K562 (cell line): Measurements from ENCODE around the gene TEX9. TPM values are rescaled to one million over a fixed set of nuclear protein-coding genes. Genes with fewer than 3 reads are reported as not detected.
A peak's percentile ranks its signal among the peaks of the same experiment; 100 is the strongest.

ENCODE experiments used
- ATAC-seq: fragments of 200-7000 bp; cut with Tn5 transposase; 3 replicates; pipeline ENCODE4 v1.9.1; 2020; ENCODE audit warnings: moderate library complexity
- BruUV-seq: library from RNA; stranded (reverse); fragments of 400-500 nt; replicated peaks from 2 replicates; lab custom pipeline; 2021; lab: Mats Ljungman, UMichigan
- CTCF ChIA-PET: fragments of 300-600 bp; formaldehyde crosslinking; extraction: SDS; loops from one replicate; lab custom pipeline; 2021; ENCODE audit warnings: low intra/inter-chr PET ratio; lab: Yijun Ruan, JAX
- POLR2A ChIA-PET: fragments of 300-600, 350-650 bp; sonication (Branson Sonifier 250); formaldehyde crosslinking; extraction: SDS; loops from one replicate; lab custom pipeline; 2021; ENCODE audit warnings: antibody characterized with exemption, inconsistent platforms; lab: Yijun Ruan, JAX
- DNase-seq, 4 experiments: peaks; one replicate each; pipeline versions ENCODE4 v3.0.0 to v3.0.0-alpha.2; 2011 to 2018; ENCODE audit warnings: low spot score in 3 of 4, mixed read lengths in 3 of 4; ENCODE audit errors: extremely low read depth in 1 of 4
- FAIRE-seq: peaks from 2 replicates; lab custom pipeline; 2011; peaks lifted over from hg19 to GRCh38; lab: Jason Lieb, UNC
- H2AFZ ChIP-seq: 2 replicates; pipeline ENCODE4 v1.6.0; 2011; ENCODE audit warnings: low read depth, low read length, control low read depth, inconsistent platforms
- H3K27ac ChIP-seq: fragments of 200-600 bp; 3 replicates; pipeline ENCODE4 v1.8.0; 2011; ENCODE audit warnings: low read depth, mild to moderate bottlenecking, control low read depth, inconsistent platforms, low read length, moderate library complexity, mixed read lengths; ENCODE audit errors: extremely low read depth
- H3K27me3 ChIP-seq, 2 experiments: fragments of 300-600 bp in 1 of 2; 2 replicates in 1 of 2; 3 replicates in 1 of 2; pipeline versions ENCODE4 v1.6.0 to v1.8.0; 2011; ENCODE audit warnings: inconsistent platforms in 2 of 2, low read length in 2 of 2, mild to moderate bottlenecking in 1 of 2, mixed read lengths in 1 of 2, moderate library complexity in 1 of 2; ENCODE audit not compliant: control insufficient read depth in 2 of 2, insufficient read depth in 2 of 2
- H3K36me3 ChIP-seq: fragments of 300-600 bp; 3 replicates; pipeline ENCODE4 v1.8.0; 2011; ENCODE audit warnings: mild to moderate bottlenecking, low read length, inconsistent platforms; ENCODE audit not compliant: control insufficient read depth, insufficient read depth
- H3K4me1 ChIP-seq, 2 experiments: fragments of 200-600 bp in 1 of 2; replicated peaks in 1 of 2; 2 replicates in 1 of 2; 3 replicates in 1 of 2; pipeline versions ENCODE4 v1.5.1 to v1.8.0; 2011; ENCODE audit warnings: inconsistent platforms in 2 of 2, low read length in 2 of 2, mild to moderate bottlenecking in 1 of 2, mixed read lengths in 1 of 2, moderate library complexity in 1 of 2; ENCODE audit not compliant: control insufficient read depth in 2 of 2, insufficient read depth in 2 of 2
- H3K4me2 ChIP-seq: 2 replicates; pipeline ENCODE4 v1.6.1; 2011; ENCODE audit warnings: low read length, control low read depth, inconsistent platforms, mixed read lengths; ENCODE audit not compliant: insufficient read depth
- H3K4me3 ChIP-seq: fragments of 200-600 bp; sonication (generic), shearing (Covaris generic); 2 replicates; pipeline ENCODE4 v1.5.1; 2016; ENCODE audit warnings: control low read depth, inconsistent platforms
- H3K79me2 ChIP-seq: fragments of 200-600 bp; 3 replicates; pipeline ENCODE4 v1.8.0; 2011; ENCODE audit warnings: low read length, inconsistent platforms; ENCODE audit not compliant: control insufficient read depth, insufficient read depth
- H3K9ac ChIP-seq, 2 experiments: 2 replicates each; pipeline versions ENCODE4 v1.6.0 to v1.6.1; 2011; ENCODE audit warnings: low read depth in 2 of 2, low read length in 2 of 2, control low read depth in 1 of 2, inconsistent platforms in 1 of 2, mild to moderate bottlenecking in 1 of 2, mixed read lengths in 1 of 2; ENCODE audit not compliant: insufficient read depth in 1 of 2
- H3K9me1 ChIP-seq: one replicate; pipeline ENCODE4 v1.6.0; 2011; ENCODE audit warnings: inconsistent platforms, mild to moderate bottlenecking, low read length, moderate library complexity; ENCODE audit not compliant: control insufficient read depth, insufficient read depth
- H3K9me3 ChIP-seq: replicated peaks from 2 replicates; pipeline ENCODE4 v1.5.1; 2011; ENCODE audit warnings: low read depth, low read length, inconsistent platforms; ENCODE audit not compliant: control insufficient read depth, insufficient read depth
- H4K20me1 ChIP-seq: replicated peaks from 2 replicates; pipeline ENCODE4 v1.6.1; 2011; ENCODE audit warnings: low read length, inconsistent platforms, mixed read lengths; ENCODE audit not compliant: control insufficient read depth, insufficient read depth
- JUND ChIP-seq, 2 experiments: IDR thresholded peaks; 2 replicates in 1 of 2; 3 replicates in 1 of 2; pipeline ENCODE4 v1.6.1; 2011; ENCODE audit warnings: borderline replicate concordance in 2 of 2, low read depth in 2 of 2, low read length in 2 of 2, improper control_type of control experiment in 1 of 2, missing biosample characterization in 1 of 2, missing genetic modification characterization in 1 of 2, missing genetic modification reagents in 1 of 2
- KHSRP ChIP-seq: fragments of 450-650 bp; IDR thresholded peaks from 2 replicates; pipeline ENCODE4 v1.6.1; 2017
- MAFG ChIP-seq: fragments of 450-650 bp; conservative IDR thresholded peaks from 2 replicates; pipeline ENCODE4 v1.6.1; 2016; ENCODE audit warnings: missing genetic modification characterization, missing compliant biosample characterization
- MEIS2 ChIP-seq: fragments of 450-650 bp; IDR thresholded peaks from 2 replicates; pipeline ENCODE4 v1.6.1; 2014; ENCODE audit warnings: mild to moderate bottlenecking; ENCODE audit not compliant: partially characterized antibody
- PTBP1 ChIP-seq: fragments of 200-400 bp; formaldehyde crosslinking; IDR thresholded peaks from 2 replicates; pipeline ENCODE4 v1.6.1; 2017; ENCODE audit warnings: low read depth, low read length
- SPI1 ChIP-seq: IDR thresholded peaks from 2 replicates; pipeline ENCODE4 v1.6.1; 2011; ENCODE audit warnings: low read depth, low read length, control low read depth, borderline replicate concordance
- SREBF1 ChIP-seq: fragments of 150-350 bp; IDR thresholded peaks from 2 replicates; pipeline ENCODE4 v1.6.1; 2014; ENCODE audit warnings: antibody characterized with exemption, low read depth, low read length, borderline replicate concordance
- in situ Hi-C: fragments of 300-500 bp; cut with MboI; formaldehyde crosslinking; loops from 4 replicates; pipeline ENCODE4 v1.15.0; 2018; ENCODE audit warnings: inconsistent platforms, mixed read lengths
- intact Hi-C: fragments of 100-400 bp; cut with micrococcal nuclease; formaldehyde crosslinking; loops from 2 replicates; pipeline ENCODE4 v1.14.2; 2022
- polyA plus RNA-seq, 8 experiments: library from polyadenylated mRNA; depleted of rRNA in 4 of 8; stranded (reverse) in 5 of 8; unstranded in 3 of 8; fragments of >200 nt; fragmentation: Nextera tagmentation in 2 of 8; fragmentation: Illumina TruSeq in 1 of 8; extraction: Ambion mirVana in 2 of 8; extraction: Trizol in 1 of 8; gene quantifications; 2 replicates each; pipeline versions ENCODE4 v1.2.1 to v1.2.3, GENCODE V29; 2011 to 2014; ENCODE audit warnings: inconsistent platforms in 1 of 8, missing spikeins in 1 of 8
- total RNA-seq, 7 experiments: library from RNA; depleted of rRNA in 6 of 7; stranded (reverse); fragments of >200 nt in 6 of 7; fragmentation: Illumina TruSeq in 2 of 7; extraction: Trizol in 2 of 7; gene quantifications; 2 replicates each; pipeline versions ENCODE4 v1.2.1 to v1.2.3, GENCODE V29; 2011 to 2021; ENCODE audit warnings: low replicate concordance in 1 of 7
- TF ChIP-seq, protein P1 (sequence below), 2 experiments: fragments of 200-800 bp in 1 of 2; sonication (Bioruptor generic) in 1 of 2; sonication (generic) in 1 of 2; formaldehyde crosslinking in 1 of 2; IDR thresholded peaks in 1 of 2; conservative IDR thresholded peaks in 1 of 2; 2 replicates each; pipeline versions ENCODE4 v1.5.0 to v1.6.1; 2016 to 2020; ENCODE audit warnings: missing compliant biosample characterization in 1 of 2, missing genetic modification characterization in 1 of 2, missing genetic modification reagents in 1 of 2

The TEX9 gene
- total and polyA plus RNA-seq, 9 of the 15 experiments (the other 6 are each of a cell fraction or from before 2014, with no cell fraction given) = 0.93 to 3.6 (median 2.4) TPM

DNA sequence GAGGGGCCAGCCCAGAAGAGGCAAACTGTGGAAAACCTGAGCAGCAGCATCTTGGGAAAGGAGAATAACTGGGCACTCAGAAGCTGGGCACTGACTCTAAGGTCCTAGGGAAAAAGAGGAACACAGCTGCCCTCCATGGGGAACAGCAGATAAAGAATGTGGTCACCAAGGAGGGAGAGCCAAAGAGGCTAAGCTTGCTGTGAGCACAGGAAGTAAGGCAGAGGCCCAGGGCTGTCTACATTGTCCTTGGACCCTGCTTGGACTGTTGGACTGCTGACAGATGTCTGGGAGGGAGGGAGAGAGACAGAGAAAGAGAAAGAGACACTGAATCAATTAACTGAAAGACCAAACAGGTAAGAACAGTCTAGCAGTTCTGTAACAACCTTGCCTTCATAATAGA lies 104.3 kb downstream of the TEX9 start:
- no peak overlapping the region for H3K4me2 ChIP-seq
- ATAC-seq (no peak), DNase-seq (peak in 1 of 4 experiments; percentile 22)
- BruUV-seq = no TSS peak
- H3K27ac ChIP-seq = 0 out of 3 replicates have a peak overlapping the region, but pooled peaks have one; percentile 23
- peak overlapping the region; percentile 71 for H2AFZ ChIP-seq
- no peaks in the 10 kb centered on the region for H4K20me1 ChIP-seq
- H3K79me2 ChIP-seq = no peaks in the 10 kb centered on the region
- no peaks in the 10 kb centered on the region for H3K27me3 ChIP-seq
- no peaks in the 10 kb centered on the region for H3K36me3 ChIP-seq
- in situ Hi-C loops = no loop called here
- TF ChIP-seq KHSRP = no peak
- TF ChIP-seq SPI1 = peak; percentile 82
- no peak for TF ChIP-seq SREBF1
- no peak for TF ChIP-seq MAFG (tag)
- no peak for TF ChIP-seq JUND (IDR thresholded peaks at IDR 0.05; ENCODE audit: borderline replicate concordance, low read depth, low read length)
- TF ChIP-seq JUND (tag; IDR thresholded peaks at IDR 0.05; ENCODE audit: borderline replicate concordance, low read depth, low read length) = peak; percentile 36; the same call in 1 of the 3 replicates
- TF ChIP-seq, protein P1, sequence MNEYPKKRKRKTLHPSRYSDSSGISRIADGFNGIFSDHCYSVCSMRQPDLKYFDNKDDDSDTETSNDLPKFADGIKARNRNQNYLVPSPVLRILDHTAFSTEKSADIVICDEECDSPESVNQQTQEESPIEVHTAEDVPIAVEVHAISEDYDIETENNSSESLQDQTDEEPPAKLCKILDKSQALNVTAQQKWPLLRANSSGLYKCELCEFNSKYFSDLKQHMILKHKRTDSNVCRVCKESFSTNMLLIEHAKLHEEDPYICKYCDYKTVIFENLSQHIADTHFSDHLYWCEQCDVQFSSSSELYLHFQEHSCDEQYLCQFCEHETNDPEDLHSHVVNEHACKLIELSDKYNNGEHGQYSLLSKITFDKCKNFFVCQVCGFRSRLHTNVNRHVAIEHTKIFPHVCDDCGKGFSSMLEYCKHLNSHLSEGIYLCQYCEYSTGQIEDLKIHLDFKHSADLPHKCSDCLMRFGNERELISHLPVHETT (CRISPR knock-in tag; conservative IDR thresholded peaks at IDR 0.05 in 1 of 2, IDR thresholded peaks at IDR 0.05 in 1 of 2) = 0 out of 4 replicates have a peak, but pooled peaks of 1 of the 2 experiments have one; percentile 31
- TF ChIP-seq PTBP1 = no peak
- TF ChIP-seq MEIS2 = peak; percentile 51
- TF ChIP-seq, all 486 proteins: peak for 4
- intact Hi-C loops = no loop called here
- no peaks in the 10 kb centered on the region for H3K9me3 ChIP-seq
- no peaks in the 10 kb centered on the region for H3K9me1 ChIP-seq
- H3K4me1 ChIP-seq = peaks cover 7 to 8% of the 10 kb centered on the region in 2 experiments; a peak in 4 of 5 replicates
- ChIA-PET CTCF (no interaction called here), POLR2A (interaction anchor here (0.6 kb wide), 1 partner anchor 697 kb away, joined by 4 read pairs; no protein-coding TSS in a partner anchor)
- FAIRE-seq = no peak
- no peak overlapping the region for H3K4me3 ChIP-seq
- H3K9ac ChIP-seq = no peak overlapping the region
